K562 (cell line): Measurements from ENCODE around the gene DST. TPM values are rescaled to one million over a fixed set of nuclear protein-coding genes. Genes with fewer than 3 reads are reported as not detected.

Experiments
- ATAC-seq: fragments of 200-7000 bp; cut with Tn5 transposase; 3 replicates; pipeline ENCODE4 v1.9.1; 2020; ENCODE audit warnings: moderate library complexity
- BruUV-seq: library from RNA; stranded (reverse); fragments of 400-500 nt; replicated peaks from 2 replicates; lab custom pipeline; 2021; lab: Mats Ljungman, UMichigan
- CTCF ChIA-PET: fragments of 300-600 bp; formaldehyde crosslinking; extraction: SDS; loops from one replicate; lab custom pipeline; 2021; ENCODE audit warnings: low intra/inter-chr PET ratio; lab: Yijun Ruan, JAX
- POLR2A ChIA-PET: fragments of 300-600, 350-650 bp; sonication (Branson Sonifier 250); formaldehyde crosslinking; extraction: SDS; loops from one replicate; lab custom pipeline; 2021; ENCODE audit warnings: antibody characterized with exemption, inconsistent platforms; lab: Yijun Ruan, JAX
- DNase-seq, 4 experiments: peaks; one replicate each; pipeline versions ENCODE4 v3.0.0 to v3.0.0-alpha.2; 2011 to 2018; ENCODE audit warnings: low spot score in 3 of 4, mixed read lengths in 3 of 4; ENCODE audit errors: extremely low read depth in 1 of 4
- FAIRE-seq: peaks from 2 replicates; lab custom pipeline; 2011; peaks lifted over from hg19 to GRCh38; lab: Jason Lieb, UNC
- H2AFZ ChIP-seq: 2 replicates; pipeline ENCODE4 v1.6.0; 2011; ENCODE audit warnings: low read depth, low read length, control low read depth, inconsistent platforms
- H3K27ac ChIP-seq: fragments of 200-600 bp; 3 replicates; pipeline ENCODE4 v1.8.0; 2011; ENCODE audit warnings: low read depth, mild to moderate bottlenecking, control low read depth, inconsistent platforms, low read length, moderate library complexity, mixed read lengths; ENCODE audit errors: extremely low read depth
- H3K27me3 ChIP-seq, 2 experiments: fragments of 300-600 bp in 1 of 2; 2 replicates in 1 of 2; 3 replicates in 1 of 2; pipeline versions ENCODE4 v1.6.0 to v1.8.0; 2011; ENCODE audit warnings: inconsistent platforms in 2 of 2, low read length in 2 of 2, mild to moderate bottlenecking in 1 of 2, mixed read lengths in 1 of 2, moderate library complexity in 1 of 2; ENCODE audit not compliant: control insufficient read depth in 2 of 2, insufficient read depth in 2 of 2
- H3K36me3 ChIP-seq: fragments of 300-600 bp; 3 replicates; pipeline ENCODE4 v1.8.0; 2011; ENCODE audit warnings: mild to moderate bottlenecking, low read length, inconsistent platforms; ENCODE audit not compliant: control insufficient read depth, insufficient read depth
- H3K4me1 ChIP-seq, 2 experiments: fragments of 200-600 bp in 1 of 2; replicated peaks in 1 of 2; 2 replicates in 1 of 2; 3 replicates in 1 of 2; pipeline versions ENCODE4 v1.5.1 to v1.8.0; 2011; ENCODE audit warnings: inconsistent platforms in 2 of 2, low read length in 2 of 2, mild to moderate bottlenecking in 1 of 2, mixed read lengths in 1 of 2, moderate library complexity in 1 of 2; ENCODE audit not compliant: control insufficient read depth in 2 of 2, insufficient read depth in 2 of 2
- H3K4me2 ChIP-seq: 2 replicates; pipeline ENCODE4 v1.6.1; 2011; ENCODE audit warnings: low read length, control low read depth, inconsistent platforms, mixed read lengths; ENCODE audit not compliant: insufficient read depth
- H3K4me3 ChIP-seq: fragments of 200-600 bp; sonication (generic), shearing (Covaris generic); 2 replicates; pipeline ENCODE4 v1.5.1; 2016; ENCODE audit warnings: control low read depth, inconsistent platforms
- H3K79me2 ChIP-seq: fragments of 200-600 bp; 3 replicates; pipeline ENCODE4 v1.8.0; 2011; ENCODE audit warnings: low read length, inconsistent platforms; ENCODE audit not compliant: control insufficient read depth, insufficient read depth
- H3K9ac ChIP-seq, 2 experiments: 2 replicates each; pipeline versions ENCODE4 v1.6.0 to v1.6.1; 2011; ENCODE audit warnings: low read depth in 2 of 2, low read length in 2 of 2, control low read depth in 1 of 2, inconsistent platforms in 1 of 2, mild to moderate bottlenecking in 1 of 2, mixed read lengths in 1 of 2; ENCODE audit not compliant: insufficient read depth in 1 of 2
- H3K9me1 ChIP-seq: one replicate; pipeline ENCODE4 v1.6.0; 2011; ENCODE audit warnings: inconsistent platforms, mild to moderate bottlenecking, low read length, moderate library complexity; ENCODE audit not compliant: control insufficient read depth, insufficient read depth
- H3K9me3 ChIP-seq: replicated peaks from 2 replicates; pipeline ENCODE4 v1.5.1; 2011; ENCODE audit warnings: low read depth, low read length, inconsistent platforms; ENCODE audit not compliant: control insufficient read depth, insufficient read depth
- H4K20me1 ChIP-seq: replicated peaks from 2 replicates; pipeline ENCODE4 v1.6.1; 2011; ENCODE audit warnings: low read length, inconsistent platforms, mixed read lengths; ENCODE audit not compliant: control insufficient read depth, insufficient read depth
- in situ Hi-C: fragments of 300-500 bp; cut with MboI; formaldehyde crosslinking; loops from 4 replicates; pipeline ENCODE4 v1.15.0; 2018; ENCODE audit warnings: inconsistent platforms, mixed read lengths
- intact Hi-C: fragments of 100-400 bp; cut with micrococcal nuclease; formaldehyde crosslinking; loops from 2 replicates; pipeline ENCODE4 v1.14.2; 2022
- polyA plus RNA-seq, 8 experiments: library from polyadenylated mRNA; depleted of rRNA in 4 of 8; stranded (reverse) in 5 of 8; unstranded in 3 of 8; fragments of >200 nt; fragmentation: Nextera tagmentation in 2 of 8; fragmentation: Illumina TruSeq in 1 of 8; extraction: Ambion mirVana in 2 of 8; extraction: Trizol in 1 of 8; gene quantifications; 2 replicates each; pipeline versions ENCODE4 v1.2.1 to v1.2.3, GENCODE V29; 2011 to 2014; ENCODE audit warnings: inconsistent platforms in 1 of 8, missing spikeins in 1 of 8
- total RNA-seq, 7 experiments: library from RNA; depleted of rRNA in 6 of 7; stranded (reverse); fragments of >200 nt in 6 of 7; fragmentation: Illumina TruSeq in 2 of 7; extraction: Trizol in 2 of 7; gene quantifications; 2 replicates each; pipeline versions ENCODE4 v1.2.1 to v1.2.3, GENCODE V29; 2011 to 2021; ENCODE audit warnings: low replicate concordance in 1 of 7
- TF ChIP-seq, protein P1 (sequence below): fragments of 450-650 bp; formaldehyde crosslinking; IDR thresholded peaks from 2 replicates; pipeline ENCODE4 v1.4.0; 2022; ENCODE audit warnings: mild to moderate bottlenecking, moderate library complexity

The DST gene
- total and polyA plus RNA-seq, 9 of the 15 experiments (the other 6 are each of a cell fraction or from before 2014, with no cell fraction given) = 5.2 to 21.9 (median 13.3) TPM

DNA sequence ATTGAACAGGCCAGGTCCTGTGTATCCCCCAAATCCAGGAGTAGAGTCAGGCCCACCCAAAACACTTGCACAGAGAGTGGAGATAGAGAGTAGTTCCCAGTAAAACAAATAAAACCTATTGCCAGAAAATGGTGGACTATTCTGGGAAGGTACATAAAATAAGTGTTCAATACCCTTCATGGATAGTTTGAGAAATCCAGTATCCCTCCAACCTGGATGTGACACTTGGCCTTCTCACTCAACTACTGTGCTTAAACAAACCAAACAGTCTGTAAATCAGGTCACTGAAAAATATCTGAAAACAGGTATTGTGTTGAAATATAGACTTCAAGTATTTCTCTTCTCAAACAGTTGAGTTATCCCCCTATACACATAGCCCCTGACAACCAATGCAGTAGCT, 233.7 kb downstream of the DST start:
- no peaks in the 10 kb centered on the region for H3K9me3 ChIP-seq
- FAIRE-seq = no peak
- ATAC-seq = no peak
- no peak overlapping the region for H3K4me2 ChIP-seq
- no peaks in the 10 kb centered on the region for H3K4me1 ChIP-seq
- no peaks in the 10 kb centered on the region for H3K36me3 ChIP-seq
- ChIA-PET CTCF (no interaction called here), POLR2A (no interaction called here)
- BruUV-seq = no TSS peak
- TF ChIP-seq, protein P1, sequence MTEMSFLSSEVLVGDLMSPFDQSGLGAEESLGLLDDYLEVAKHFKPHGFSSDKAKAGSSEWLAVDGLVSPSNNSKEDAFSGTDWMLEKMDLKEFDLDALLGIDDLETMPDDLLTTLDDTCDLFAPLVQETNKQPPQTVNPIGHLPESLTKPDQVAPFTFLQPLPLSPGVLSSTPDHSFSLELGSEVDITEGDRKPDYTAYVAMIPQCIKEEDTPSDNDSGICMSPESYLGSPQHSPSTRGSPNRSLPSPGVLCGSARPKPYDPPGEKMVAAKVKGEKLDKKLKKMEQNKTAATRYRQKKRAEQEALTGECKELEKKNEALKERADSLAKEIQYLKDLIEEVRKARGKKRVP (CRISPR knock-in tag) = no peak
- no peaks in the 10 kb centered on the region for H3K9me1 ChIP-seq
- H2AFZ ChIP-seq = no peak overlapping the region
- H4K20me1 ChIP-seq = no peaks in the 10 kb centered on the region
- in situ Hi-C loops = no loop called here
- no peak overlapping the region for H3K27ac ChIP-seq
- H3K27me3 ChIP-seq = no peaks in the 10 kb centered on the region
- no peak overlapping the region for H3K9ac ChIP-seq
- H3K79me2 ChIP-seq = no peaks in the 10 kb centered on the region
- intact Hi-C loops = no loop called here
- no peak for DNase-seq
- H3K4me3 ChIP-seq = no peak overlapping the region
